ENCODE data around the gene WDR38.
"Not testable (repeated sequence)": the region's sequence is repeated elsewhere in the genome, so short reads cannot be mapped to it uniquely, and the experiment has no call there.

The WDR38 gene

GRCh38 chr9:124831642-124832364 is 21.5 kb upstream of the WDR38 start:
- TF ChIP-seq, protein P1, sequence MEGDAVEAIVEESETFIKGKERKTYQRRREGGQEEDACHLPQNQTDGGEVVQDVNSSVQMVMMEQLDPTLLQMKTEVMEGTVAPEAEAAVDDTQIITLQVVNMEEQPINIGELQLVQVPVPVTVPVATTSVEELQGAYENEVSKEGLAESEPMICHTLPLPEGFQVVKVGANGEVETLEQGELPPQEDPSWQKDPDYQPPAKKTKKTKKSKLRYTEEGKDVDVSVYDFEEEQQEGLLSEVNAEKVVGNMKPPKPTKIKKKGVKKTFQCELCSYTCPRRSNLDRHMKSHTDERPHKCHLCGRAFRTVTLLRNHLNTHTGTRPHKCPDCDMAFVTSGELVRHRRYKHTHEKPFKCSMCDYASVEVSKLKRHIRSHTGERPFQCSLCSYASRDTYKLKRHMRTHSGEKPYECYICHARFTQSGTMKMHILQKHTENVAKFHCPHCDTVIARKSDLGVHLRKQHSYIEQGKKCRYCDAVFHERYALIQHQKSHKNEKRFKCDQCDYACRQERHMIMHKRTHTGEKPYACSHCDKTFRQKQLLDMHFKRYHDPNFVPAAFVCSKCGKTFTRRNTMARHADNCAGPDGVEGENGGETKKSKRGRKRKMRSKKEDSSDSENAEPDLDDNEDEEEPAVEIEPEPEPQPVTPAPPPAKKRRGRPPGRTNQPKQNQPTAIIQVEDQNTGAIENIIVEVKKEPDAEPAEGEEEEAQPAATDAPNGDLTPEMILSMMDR (IDR thresholded peaks at IDR 0.05; ENCODE audit: low read depth, low read length) = no peak
- in situ Hi-C loops (cut with HindIII; ENCODE audit: low sequenced_read_pairs) = no loop called here
- DNase-seq (ENCODE audit: low read depth, low spot score) = no peak
- H3K4me3 ChIP-seq (ENCODE audit: low read depth, low read length) = no peak overlapping the region

- H3K4me3 ChIP-seq (ENCODE audit: low read depth, low read length) = no peak overlapping the region
- DNase-seq (ENCODE audit: low read depth, low spot score) = peak; percentile 77
- TF ChIP-seq, protein P1 (IDR thresholded peaks at IDR 0.05; ENCODE audit: low read depth, low read length) = no peak
- in situ Hi-C loops (cut with HindIII; ENCODE audit: low sequenced_read_pairs) = no loop called here
Observed at GRCh38 chr9:124834591-124834990, 18.7 kb upstream of the WDR38 start.

- no peak overlapping the region for H3K4me3 ChIP-seq (ENCODE audit: low read depth, low read length)
- peak; percentile 89 for DNase-seq (ENCODE audit: low read depth, low spot score)
- in situ Hi-C loops (cut with HindIII; ENCODE audit: low sequenced_read_pairs) = no loop called here
- TF ChIP-seq, protein P1 (IDR thresholded peaks at IDR 0.05; ENCODE audit: low read depth, low read length) = no peak
Observed at GRCh38 chr9:124835026-124835557, 18.2 kb upstream of the WDR38 start.

DNA sequence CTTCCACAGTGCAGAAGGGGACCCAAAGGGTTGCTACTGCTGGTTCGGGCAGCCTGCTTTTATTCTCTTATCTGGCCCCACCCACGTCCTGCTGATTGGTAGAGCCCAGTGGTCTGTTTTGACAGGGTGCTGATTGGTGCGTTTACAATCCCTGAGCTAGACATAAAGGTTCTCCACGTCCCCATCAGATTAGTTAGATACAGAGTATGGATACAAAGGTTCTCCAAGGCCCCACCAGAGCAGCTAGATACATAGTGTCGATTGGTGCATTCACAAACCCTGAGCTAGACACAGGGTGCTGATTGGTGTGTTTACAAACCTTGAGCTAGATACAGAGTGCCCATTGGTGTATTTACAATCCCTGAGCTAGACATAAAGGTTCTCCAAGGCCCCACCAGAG is 15.1 kb upstream of the WDR38 start:
- H3K4me3 ChIP-seq (ENCODE audit: low read depth, low read length); in situ Hi-C loops (cut with HindIII; ENCODE audit: low sequenced_read_pairs); DNase-seq (ENCODE audit: low read depth, low spot score): not testable (repeated sequence)

DNA sequence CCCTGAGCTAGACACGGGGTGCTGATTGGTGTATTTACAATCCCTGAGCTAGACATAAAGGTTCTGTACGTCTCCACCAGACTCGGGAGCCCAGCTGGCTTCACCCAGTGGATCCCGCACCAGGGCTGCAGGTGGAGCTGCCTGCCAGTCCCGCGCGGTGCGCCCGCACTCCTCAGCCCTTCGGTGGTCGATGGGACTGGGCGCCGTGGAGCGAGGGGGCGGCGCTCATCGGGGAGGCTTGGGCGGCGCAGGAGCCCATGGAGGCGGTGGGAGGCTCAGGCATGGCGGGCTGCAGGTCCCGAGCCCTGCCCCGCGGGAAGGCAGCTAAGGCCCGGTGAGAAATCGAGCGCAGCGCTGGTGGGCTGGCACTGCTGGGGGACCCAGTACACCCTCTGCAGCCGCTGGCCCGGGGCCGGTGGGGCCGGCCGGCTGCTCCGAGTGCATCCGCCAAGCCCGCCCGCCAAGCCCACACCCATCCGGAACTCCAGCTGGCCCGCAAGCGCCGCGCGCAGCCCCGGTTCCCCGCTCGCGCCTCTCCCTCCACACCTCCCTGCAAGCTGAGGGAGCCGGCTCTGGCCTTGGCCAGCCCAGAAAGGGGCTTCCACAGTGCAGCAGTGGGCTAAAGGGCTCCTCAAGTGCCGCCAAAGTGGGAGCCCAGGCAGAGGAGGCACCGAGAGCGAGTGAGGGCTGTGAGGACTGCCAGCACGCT is 14.5 kb upstream of the WDR38 start:
- DNase-seq (ENCODE audit: low read depth, low spot score); H3K4me3 ChIP-seq (ENCODE audit: low read depth, low read length); in situ Hi-C loops (cut with HindIII; ENCODE audit: low sequenced_read_pairs): not testable (repeated sequence)

GRCh38 chr9:124839612-124840299 is 13.5 kb upstream of the WDR38 start:
- no peak overlapping the region for H3K4me3 ChIP-seq (ENCODE audit: low read depth, low read length)
- in situ Hi-C loops (cut with HindIII; ENCODE audit: low sequenced_read_pairs) = no loop called here
- DNase-seq (ENCODE audit: low read depth, low spot score) = no peak
- TF ChIP-seq, protein P1 (IDR thresholded peaks at IDR 0.05; ENCODE audit: low read depth, low read length) = peak; percentile 71

GRCh38 chr9:124840300-124840833 is 12.9 kb upstream of the WDR38 start:
- in situ Hi-C loops (cut with HindIII; ENCODE audit: low sequenced_read_pairs) = no loop called here
- H3K4me3 ChIP-seq (ENCODE audit: low read depth, low read length) = no peak overlapping the region
- TF ChIP-seq, protein P1 (IDR thresholded peaks at IDR 0.05; ENCODE audit: low read depth, low read length) = peak; percentile 44
- no peak for DNase-seq (ENCODE audit: low read depth, low spot score)

All from astrocyte of the spinal cord (primary cell).